ENCODE measurements around the gene NCKAP5. TPM values are rescaled to one million over a fixed set of nuclear protein-coding genes. Genes with fewer than 3 reads are reported as not detected.

NCKAP5 gene
- total RNA-seq, 1 donor from 2014 or later = 2.7 TPM

- DNase-seq (ENCODE audit: low read depth) (no peak), FAIRE-seq (no peak)
- no peaks in the 10 kb centered on the region for H3K9me3 Mint-ChIP-seq (ENCODE audit: unreplicated experiment)
- H3K36me3 ChIP-seq (ENCODE audit: insufficient read depth, low read length) = no peaks in the 10 kb centered on the region
- no peak overlapping the region for H3K9ac ChIP-seq (ENCODE audit: low read length)
- no peak overlapping the region for H2AFZ ChIP-seq (ENCODE audit: low read depth, low read length)
- no peak overlapping the region for H3K4me3 ChIP-seq (ENCODE audit: insufficient read depth, low read depth, low read length)
- H3K4me2 ChIP-seq (ENCODE audit: low read length) = no peak overlapping the region
- no peak overlapping the region for H3K27ac ChIP-seq (ENCODE audit: low read depth, low read length)
- no peak overlapping the region for H3K27ac Mint-ChIP-seq (ENCODE audit: unreplicated experiment)
- peaks cover 17% of the 10 kb centered on the region for H3K4me1 Mint-ChIP-seq (ENCODE audit: low read depth, unreplicated experiment)
- TF ChIP-seq, protein P1, sequence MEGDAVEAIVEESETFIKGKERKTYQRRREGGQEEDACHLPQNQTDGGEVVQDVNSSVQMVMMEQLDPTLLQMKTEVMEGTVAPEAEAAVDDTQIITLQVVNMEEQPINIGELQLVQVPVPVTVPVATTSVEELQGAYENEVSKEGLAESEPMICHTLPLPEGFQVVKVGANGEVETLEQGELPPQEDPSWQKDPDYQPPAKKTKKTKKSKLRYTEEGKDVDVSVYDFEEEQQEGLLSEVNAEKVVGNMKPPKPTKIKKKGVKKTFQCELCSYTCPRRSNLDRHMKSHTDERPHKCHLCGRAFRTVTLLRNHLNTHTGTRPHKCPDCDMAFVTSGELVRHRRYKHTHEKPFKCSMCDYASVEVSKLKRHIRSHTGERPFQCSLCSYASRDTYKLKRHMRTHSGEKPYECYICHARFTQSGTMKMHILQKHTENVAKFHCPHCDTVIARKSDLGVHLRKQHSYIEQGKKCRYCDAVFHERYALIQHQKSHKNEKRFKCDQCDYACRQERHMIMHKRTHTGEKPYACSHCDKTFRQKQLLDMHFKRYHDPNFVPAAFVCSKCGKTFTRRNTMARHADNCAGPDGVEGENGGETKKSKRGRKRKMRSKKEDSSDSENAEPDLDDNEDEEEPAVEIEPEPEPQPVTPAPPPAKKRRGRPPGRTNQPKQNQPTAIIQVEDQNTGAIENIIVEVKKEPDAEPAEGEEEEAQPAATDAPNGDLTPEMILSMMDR (IDR thresholded peaks at IDR 0.05; ENCODE audit: insufficient read depth, low read depth, low read length) = no peak
- no peak for TF ChIP-seq EZH2 (IDR thresholded peaks at IDR 0.05; ENCODE audit: insufficient read depth, low read length)
- H3K9me3 ChIP-seq (ENCODE audit: insufficient read depth, low read depth, low read length) = no peaks in the 10 kb centered on the region
- no peaks in the 10 kb centered on the region for H3K27me3 Mint-ChIP-seq (ENCODE audit: low read depth, unreplicated experiment)
- no peaks in the 10 kb centered on the region for H4K20me1 ChIP-seq (ENCODE audit: insufficient read depth, low read length)
- H3K27me3 ChIP-seq (ENCODE audit: insufficient read depth, low read length) = no peaks in the 10 kb centered on the region
- no peaks in the 10 kb centered on the region for H3K4me1 ChIP-seq (ENCODE audit: insufficient read depth, low read length)
- H3K79me2 ChIP-seq (ENCODE audit: insufficient read depth, low read length) = no peaks in the 10 kb centered on the region
- no peak overlapping the region for H3K4me3 Mint-ChIP-seq (ENCODE audit: unreplicated experiment)
- no peaks in the 10 kb centered on the region for H3K36me3 Mint-ChIP-seq (ENCODE audit: low read depth, unreplicated experiment)
These were observed 141.5 kb downstream of the NCKAP5 start for GRCh38 chr2:133426791-133427190.

DNA sequence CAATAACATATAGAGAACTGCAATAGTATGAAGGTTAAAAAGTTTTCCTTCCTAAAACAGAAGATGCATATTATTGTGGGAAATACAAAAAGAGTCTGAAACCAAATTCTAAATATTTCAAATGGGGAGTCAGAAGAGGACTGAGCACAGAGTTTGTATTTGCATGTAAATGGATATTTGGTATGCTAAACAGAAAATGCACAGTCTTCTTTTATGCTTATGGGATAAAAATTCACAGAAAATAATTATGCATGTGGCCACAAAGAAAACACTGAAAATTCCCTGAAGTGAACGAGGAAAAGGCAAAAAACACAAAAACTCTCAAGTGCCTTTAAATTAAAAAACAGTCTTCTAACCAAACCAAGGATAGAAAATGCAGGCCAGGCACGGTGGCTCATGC is 142.7 kb downstream of the NCKAP5 start:
- no peak overlapping the region for H3K4me2 ChIP-seq (ENCODE audit: low read length)
- H3K27me3 ChIP-seq (ENCODE audit: insufficient read depth, low read length) = no peaks in the 10 kb centered on the region
- Mint-ChIP-seq H3K4me1 (ENCODE audit: low read depth, unreplicated experiment) (peaks cover 16% of the 10 kb centered on the region), H3K9me3 (ENCODE audit: unreplicated experiment) (no peaks in the 10 kb centered on the region), H3K27me3 (ENCODE audit: low read depth, unreplicated experiment) (no peaks in the 10 kb centered on the region), H3K36me3 (ENCODE audit: low read depth, unreplicated experiment) (no peaks in the 10 kb centered on the region), H3K27ac (ENCODE audit: unreplicated experiment) (no peak overlapping the region), H3K4me3 (ENCODE audit: unreplicated experiment) (no peak overlapping the region)
- no peaks in the 10 kb centered on the region for H3K4me1 ChIP-seq (ENCODE audit: insufficient read depth, low read length)
- H3K9me3 ChIP-seq (ENCODE audit: insufficient read depth, low read depth, low read length) = no peaks in the 10 kb centered on the region
- no peak overlapping the region for H3K9ac ChIP-seq (ENCODE audit: low read length)
- FAIRE-seq (no peak), DNase-seq (ENCODE audit: low read depth) (no peak)
- no peak for TF ChIP-seq EZH2 (IDR thresholded peaks at IDR 0.05; ENCODE audit: insufficient read depth, low read length)
- TF ChIP-seq, protein P1 (IDR thresholded peaks at IDR 0.05; ENCODE audit: insufficient read depth, low read depth, low read length) = no peak
- no peak overlapping the region for H3K27ac ChIP-seq (ENCODE audit: low read depth, low read length)
- H2AFZ ChIP-seq (ENCODE audit: low read depth, low read length) = no peak overlapping the region
- H3K4me3 ChIP-seq (ENCODE audit: insufficient read depth, low read depth, low read length) = no peak overlapping the region
- no peaks in the 10 kb centered on the region for H3K79me2 ChIP-seq (ENCODE audit: insufficient read depth, low read length)
- no peaks in the 10 kb centered on the region for H4K20me1 ChIP-seq (ENCODE audit: insufficient read depth, low read length)
- no peaks in the 10 kb centered on the region for H3K36me3 ChIP-seq (ENCODE audit: insufficient read depth, low read length)

- Histone ChIP-seq H3K4me3 (ENCODE audit: insufficient read depth, low read depth, low read length) (no peak overlapping the region), H3K9ac (ENCODE audit: low read length) (no peak overlapping the region), H4K20me1 (ENCODE audit: insufficient read depth, low read length) (no peaks in the 10 kb centered on the region), H3K36me3 (ENCODE audit: insufficient read depth, low read length) (no peaks in the 10 kb centered on the region), H3K27me3 (ENCODE audit: insufficient read depth, low read length) (no peaks in the 10 kb centered on the region), H2AFZ (ENCODE audit: low read depth, low read length) (no peak overlapping the region), H3K79me2 (ENCODE audit: insufficient read depth, low read length) (no peaks in the 10 kb centered on the region), H3K9me3 (ENCODE audit: insufficient read depth, low read depth, low read length) (no peaks in the 10 kb centered on the region), H3K4me2 (ENCODE audit: low read length) (no peak overlapping the region), H3K27ac (ENCODE audit: low read depth, low read length) (no peak overlapping the region), H3K4me1 (ENCODE audit: insufficient read depth, low read length) (no peaks in the 10 kb centered on the region)
- Mint-ChIP-seq H3K4me1 (ENCODE audit: low read depth, unreplicated experiment) (peaks cover 16% of the 10 kb centered on the region), H3K36me3 (ENCODE audit: low read depth, unreplicated experiment) (no peaks in the 10 kb centered on the region), H3K4me3 (ENCODE audit: unreplicated experiment) (no peak overlapping the region), H3K27ac (ENCODE audit: unreplicated experiment) (no peak overlapping the region), H3K27me3 (ENCODE audit: low read depth, unreplicated experiment) (no peaks in the 10 kb centered on the region), H3K9me3 (ENCODE audit: unreplicated experiment) (no peaks in the 10 kb centered on the region)
- FAIRE-seq (no peak), DNase-seq (ENCODE audit: low read depth) (peak; percentile 86)
- TF ChIP-seq EZH2 (IDR thresholded peaks at IDR 0.05; ENCODE audit: insufficient read depth, low read length) = no peak
- TF ChIP-seq, protein P1 (IDR thresholded peaks at IDR 0.05; ENCODE audit: insufficient read depth, low read depth, low read length) = no peak
These were observed 143.4 kb downstream of the NCKAP5 start for GRCh38 chr2:133424876-133425275.
